Superior temporal gyrus (tissue), 1 donor: ENCODE measurements around the gene PPFIA1.

Experiments used
- DNase-seq: peaks from one replicate; pipeline ENCODE4 v3.0.0-alpha.2; 2016; ENCODE audit errors: extremely low spot score

Gene PPFIA1

GRCh38 chr11:70297341-70297740, 26.9 kb downstream of the PPFIA1 start:
- DNase-seq = no peak

GRCh38 chr11:70298243-70298915, 27.9 kb downstream of the PPFIA1 start:
- no peak for DNase-seq

- no peak for DNase-seq
Measured at GRCh38 chr11:70299636-70300035, 29.1 kb downstream of the PPFIA1 start.

- no peak for DNase-seq
Measured at GRCh38 chr11:70301191-70301590, 30.7 kb downstream of the PPFIA1 start.

GRCh38 chr11:70301721-70302418, 31.4 kb downstream of the PPFIA1 start:
- no peak for DNase-seq

- no peak for DNase-seq
Measured at GRCh38 chr11:70302419-70302752, 31.9 kb downstream of the PPFIA1 start.

- no peak for DNase-seq
Measured at GRCh38 chr11:70303070-70303469, 32.6 kb downstream of the PPFIA1 start.

- no peak for DNase-seq
Measured at GRCh38 chr11:70304208-70304603, 33.7 kb downstream of the PPFIA1 start.

GRCh38 chr11:70305501-70305900, 35.0 kb downstream of the PPFIA1 start:
- DNase-seq = no peak

GRCh38 chr11:70306586-70307033, 36.1 kb downstream of the PPFIA1 start:
- DNase-seq = no peak

- no peak for DNase-seq
Measured at GRCh38 chr11:70307176-70307575, 36.7 kb downstream of the PPFIA1 start.

GRCh38 chr11:70311616-70312015, 41.1 kb downstream of the PPFIA1 start:
- no peak for DNase-seq

- no peak for DNase-seq
Measured at GRCh38 chr11:70312401-70313357, 42.2 kb downstream of the PPFIA1 start.

- no peak for DNase-seq
Measured at GRCh38 chr11:70313945-70314344, 43.5 kb downstream of the PPFIA1 start.

- no peak for DNase-seq
Measured at GRCh38 chr11:70314730-70315129, 44.2 kb downstream of the PPFIA1 start.

GRCh38 chr11:70315716-70316115, 45.2 kb downstream of the PPFIA1 start:
- DNase-seq = no peak

GRCh38 chr11:70317581-70318305, 47.3 kb downstream of the PPFIA1 start:
- no peak for DNase-seq

GRCh38 chr11:70319396-70320076, 49.0 kb downstream of the PPFIA1 start:
- DNase-seq = no peak

GRCh38 chr11:70322666-70323065, 52.2 kb downstream of the PPFIA1 start:
- DNase-seq = no peak

- DNase-seq = no peak
Measured at GRCh38 chr11:70323806-70324205, 53.3 kb downstream of the PPFIA1 start.
